DMS79 treated with DMSO at 0.1 percent for 48 hours (cell line): Measurements from ENCODE around the gene RNU5D-1.

ENCODE experiments used
- DNase-seq: peaks from one replicate; lab custom pipeline; 2025; lab: John Stamatoyannopoulos, UW

Gene RNU5D-1

GRCh38 chr1:44733365-44733764 is 2.4 kb upstream of the RNU5D-1 start:
- DNase-seq = no peak

GRCh38 chr1:44724955-44725698 is 5.8 kb downstream of the RNU5D-1 start:
- no peak for DNase-seq

GRCh38 chr1:44724296-44724954 is 6.5 kb downstream of the RNU5D-1 start:
- DNase-seq = no peak

GRCh38 chr1:44723496-44724295 is 7.3 kb downstream of the RNU5D-1 start:
- no peak for DNase-seq

- DNase-seq = no peak
These were observed 7.9 kb downstream of the RNU5D-1 start for GRCh38 chr1:44723064-44723463.

- DNase-seq = peak; percentile 98
These were observed 9.2 kb downstream of the RNU5D-1 start for GRCh38 chr1:44721485-44722361.

- no peak for DNase-seq
These were observed 10.7 kb downstream of the RNU5D-1 start for GRCh38 chr1:44720281-44720680.

- no peak for DNase-seq
These were observed 11.7 kb downstream of the RNU5D-1 start for GRCh38 chr1:44719318-44719717.

GRCh38 chr1:44718091-44718490 is 12.9 kb downstream of the RNU5D-1 start:
- no peak for DNase-seq

GRCh38 chr1:44717653-44718052 is 13.3 kb downstream of the RNU5D-1 start:
- DNase-seq = no peak

GRCh38 chr1:44717156-44717555 is 13.8 kb downstream of the RNU5D-1 start:
- no peak for DNase-seq

GRCh38 chr1:44714944-44715571 is 15.9 kb downstream of the RNU5D-1 start:
- peak; percentile 80 for DNase-seq

GRCh38 chr1:44714532-44714931 is 16.4 kb downstream of the RNU5D-1 start:
- DNase-seq = no peak

- DNase-seq = peak; percentile 67
These were observed 17.6 kb downstream of the RNU5D-1 start for GRCh38 chr1:44713321-44713781.

GRCh38 chr1:44707959-44708831 is 22.8 kb downstream of the RNU5D-1 start:
- DNase-seq = no peak

- no peak for DNase-seq
These were observed 23.7 kb downstream of the RNU5D-1 start for GRCh38 chr1:44707112-44707881.

- DNase-seq = no peak
These were observed 25.0 kb downstream of the RNU5D-1 start for GRCh38 chr1:44705938-44706337.

- no peak for DNase-seq
These were observed 25.5 kb downstream of the RNU5D-1 start for GRCh38 chr1:44705470-44705869.

GRCh38 chr1:44701141-44701573 is 29.8 kb downstream of the RNU5D-1 start:
- peak; percentile 80 for DNase-seq
